Endodermal cell (in vitro differentiated cells): ENCODE measurements around the gene SIN3A. TPM values are rescaled to one million over a fixed set of nuclear protein-coding genes. Genes with fewer than 3 reads are reported as not detected.
A peak's percentile ranks its signal among the peaks of the same experiment; 100 is the strongest.

Experiments used
- DNase-seq: peaks from one replicate; pipeline ENCODE4 v3.0.0-alpha.2; 2017
- H3K27ac ChIP-seq: 2 replicates; pipeline ENCODE4 v1.5.1; 2013; ENCODE audit warnings: mild to moderate bottlenecking, low read depth, low read length, moderate library complexity
- H3K27me3 ChIP-seq: 2 replicates; pipeline ENCODE4 v1.6.1; 2013; ENCODE audit warnings: mild to moderate bottlenecking, low read length, moderate library complexity; ENCODE audit not compliant: insufficient read depth, control insufficient read depth, poor library complexity, severe bottlenecking
- H3K36me3 ChIP-seq: 2 replicates; pipeline ENCODE4 v1.7.0; 2013; ENCODE audit warnings: mild to moderate bottlenecking, low read length, moderate library complexity; ENCODE audit not compliant: control insufficient read depth, insufficient read depth
- H3K4me1 ChIP-seq: one replicate; pipeline ENCODE4 v1.7.0; 2013; ENCODE audit warnings: low read length; ENCODE audit not compliant: control insufficient read depth, insufficient read depth
- H3K4me3 ChIP-seq: 2 replicates; pipeline ENCODE4 v1.5.1; 2013; ENCODE audit warnings: mild to moderate bottlenecking, low read length, moderate library complexity
- H3K9ac ChIP-seq: 2 replicates; pipeline ENCODE4 v1.6.1; 2013; ENCODE audit warnings: mild to moderate bottlenecking, low read length, moderate library complexity; ENCODE audit not compliant: poor library complexity, severe bottlenecking; ENCODE audit errors: extremely low read depth
- H3K9me3 ChIP-seq: 2 replicates; pipeline ENCODE4 v1.6.1; 2013; ENCODE audit warnings: mild to moderate bottlenecking, low read length, moderate library complexity; ENCODE audit not compliant: control insufficient read depth
- H3K27ac Mint-ChIP-seq: 2 replicates; pipeline ENCODE4 v1.8.0; 2020; ENCODE audit warnings: mixed read lengths
- H3K27me3 Mint-ChIP-seq: 2 replicates; pipeline ENCODE4 v1.8.0; 2021; ENCODE audit warnings: mild to moderate bottlenecking, mixed read lengths; ENCODE audit not compliant: insufficient read depth
- H3K36me3 Mint-ChIP-seq: 2 replicates; pipeline ENCODE4 v1.8.0; 2020; ENCODE audit warnings: low read depth, mixed read lengths
- H3K4me1 Mint-ChIP-seq: 2 replicates; pipeline ENCODE4 v1.8.0; 2020; ENCODE audit warnings: mixed read lengths
- H3K4me3 Mint-ChIP-seq: 2 replicates; pipeline ENCODE4 v1.8.0; 2020; ENCODE audit warnings: mild to moderate bottlenecking, moderate library complexity, mixed read lengths
- H3K9me3 Mint-ChIP-seq: 2 replicates; pipeline ENCODE4 v1.8.0; 2020; ENCODE audit warnings: mild to moderate bottlenecking, mixed read lengths
- WGBS, 2 experiments: methylation state at CpG; one replicate each; pipeline versions ENCODE4 v1.1.5 to v1.1.7; 2013; ENCODE audit warnings: missing lambda C conversion rate in 2 of 2, mixed read lengths in 1 of 2; ENCODE audit not compliant: insufficient coverage in 1 of 2, insufficient read length in 1 of 2; 5-methylcytosine and 5-hydroxymethylcytosine counted together
- total RNA-seq, 2 donors: library from RNA; stranded (reverse); fragmentation: NEBNext Ultra II Directional in 1 of 2; extraction: Animal tissue kit (Norgen Biotek cat#: 25700) in 1 of 2; gene quantifications; 2 replicates in 1 of 2; 3 replicates in 1 of 2; pipeline ENCODE4 v1.2.1, GENCODE V29; 2021
- TF ChIP-seq, protein P1 (sequence below): fragments of 200-600 bp; sonication (generic); conservative IDR thresholded peaks from 2 replicates; pipeline ENCODE4 v1.5.0; 2021; ENCODE audit warnings: antibody characterized with exemption, mild to moderate bottlenecking

SIN3A gene
- total RNA-seq, 2 donors from 2014 or later, result 119 to 123 TPM

DNA sequence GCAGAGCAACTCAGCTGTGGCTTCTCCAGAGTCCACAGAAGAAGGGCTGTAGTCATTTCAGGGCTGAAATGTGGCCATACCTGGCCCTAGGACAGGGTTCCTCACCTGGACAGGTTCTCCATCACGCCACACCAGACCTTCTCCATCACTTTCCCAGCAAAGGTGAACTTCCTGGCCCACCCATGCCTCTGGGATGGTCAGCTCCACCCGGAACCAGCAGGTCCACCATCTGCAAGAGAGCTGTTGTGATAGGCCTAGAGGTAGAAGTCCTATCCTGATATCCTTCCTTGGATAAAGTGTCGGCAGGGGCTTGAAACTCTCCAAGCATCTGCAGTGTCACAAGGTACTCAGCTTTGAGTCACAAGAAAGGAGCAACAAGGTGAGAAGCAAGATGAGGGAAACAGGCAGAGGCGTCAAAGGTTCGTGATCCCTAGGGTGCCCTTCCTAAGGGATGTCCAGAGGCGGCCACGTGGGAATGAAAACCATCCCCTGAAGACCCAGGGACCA, 84.0 kb downstream of the SIN3A start:
- no peak overlapping the region for H3K9ac ChIP-seq

DNA sequence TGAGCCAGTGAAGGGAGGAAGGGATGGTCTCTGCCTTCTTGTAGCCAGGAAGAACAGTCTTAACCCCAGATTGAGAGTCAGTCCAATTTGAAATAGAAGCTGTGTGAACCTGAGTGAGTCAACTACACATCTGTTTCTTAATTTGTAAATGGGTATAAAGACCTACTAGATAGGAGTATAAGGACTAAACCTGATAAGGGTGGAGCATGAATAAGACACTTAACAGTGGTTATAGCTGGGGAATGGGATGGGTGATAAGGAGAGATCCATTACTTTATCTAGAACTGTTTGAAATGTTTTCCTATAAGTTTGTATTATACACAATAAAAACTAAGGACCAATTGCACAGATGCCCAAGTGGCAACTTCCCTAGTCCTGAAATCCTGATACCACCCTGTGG, 84.5 kb downstream of the SIN3A start:
- no peak overlapping the region for H3K27ac Mint-ChIP-seq
- Histone ChIP-seq H3K36me3 (peaks cover 59% of the 10 kb centered on the region), H3K9me3 (no peaks in the 10 kb centered on the region), H3K27me3 (no peaks in the 10 kb centered on the region), H3K4me3 (no peak overlapping the region), H3K4me1 (no peaks in the 10 kb centered on the region), H3K27ac (no peak overlapping the region), H3K9ac (no peak overlapping the region)
- TF ChIP-seq, protein P1, sequence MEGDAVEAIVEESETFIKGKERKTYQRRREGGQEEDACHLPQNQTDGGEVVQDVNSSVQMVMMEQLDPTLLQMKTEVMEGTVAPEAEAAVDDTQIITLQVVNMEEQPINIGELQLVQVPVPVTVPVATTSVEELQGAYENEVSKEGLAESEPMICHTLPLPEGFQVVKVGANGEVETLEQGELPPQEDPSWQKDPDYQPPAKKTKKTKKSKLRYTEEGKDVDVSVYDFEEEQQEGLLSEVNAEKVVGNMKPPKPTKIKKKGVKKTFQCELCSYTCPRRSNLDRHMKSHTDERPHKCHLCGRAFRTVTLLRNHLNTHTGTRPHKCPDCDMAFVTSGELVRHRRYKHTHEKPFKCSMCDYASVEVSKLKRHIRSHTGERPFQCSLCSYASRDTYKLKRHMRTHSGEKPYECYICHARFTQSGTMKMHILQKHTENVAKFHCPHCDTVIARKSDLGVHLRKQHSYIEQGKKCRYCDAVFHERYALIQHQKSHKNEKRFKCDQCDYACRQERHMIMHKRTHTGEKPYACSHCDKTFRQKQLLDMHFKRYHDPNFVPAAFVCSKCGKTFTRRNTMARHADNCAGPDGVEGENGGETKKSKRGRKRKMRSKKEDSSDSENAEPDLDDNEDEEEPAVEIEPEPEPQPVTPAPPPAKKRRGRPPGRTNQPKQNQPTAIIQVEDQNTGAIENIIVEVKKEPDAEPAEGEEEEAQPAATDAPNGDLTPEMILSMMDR, result no peak
- H3K4me3 Mint-ChIP-seq, result no peak overlapping the region
- no peaks in the 10 kb centered on the region for H3K9me3 Mint-ChIP-seq
- peaks cover 30% of the 10 kb centered on the region for H3K36me3 Mint-ChIP-seq
- no peaks in the 10 kb centered on the region for H3K27me3 Mint-ChIP-seq
- H3K4me1 Mint-ChIP-seq, result peaks cover 11% of the 10 kb centered on the region
- DNase-seq, result no peak

More for the DNA sequence above, 84.0 kb downstream of the SIN3A start:
- Mint-ChIP-seq H3K4me3 (peak overlapping the region; percentile 84), H3K27ac (no peak overlapping the region), H3K36me3 (peaks cover 31% of the 10 kb centered on the region), H3K27me3 (no peaks in the 10 kb centered on the region), H3K4me1 (peaks cover 11% of the 10 kb centered on the region), H3K9me3 (no peaks in the 10 kb centered on the region)
- H3K27me3 ChIP-seq, result no peaks in the 10 kb centered on the region
- H3K4me3 ChIP-seq, result peak overlapping the region; percentile 95
- no peak for DNase-seq
- no peaks in the 10 kb centered on the region for H3K9me3 ChIP-seq
- H3K4me1 ChIP-seq, result no peaks in the 10 kb centered on the region
- WGBS, 2 experiments, result 52 to 68% methylated on average over 5 to 7 of the region's 7 CpGs
- TF ChIP-seq, protein P1, result no peak
- H3K36me3 ChIP-seq, result peaks cover 64% of the 10 kb centered on the region
- H3K27ac ChIP-seq, result no peak overlapping the region

DNA sequence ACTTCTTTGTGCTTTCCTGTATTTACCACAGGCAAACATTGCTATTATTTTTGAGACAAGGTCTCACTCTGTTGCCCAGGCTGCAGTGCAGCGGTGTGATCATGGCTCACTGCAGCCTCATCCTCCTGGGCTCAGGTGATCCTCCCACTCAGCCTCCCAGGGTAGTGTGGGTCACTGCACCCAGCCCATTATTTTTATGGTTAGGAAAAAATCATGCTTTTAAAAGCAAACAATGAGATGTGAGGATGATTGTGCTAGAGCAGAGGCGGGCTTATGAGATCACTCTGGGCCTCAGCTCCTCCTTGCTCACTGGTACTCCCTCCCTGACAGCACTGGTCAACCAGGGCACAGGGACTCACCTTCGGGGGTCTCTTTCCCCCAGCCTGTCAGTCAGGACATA, 85.3 kb downstream of the SIN3A start:
- TF ChIP-seq, protein P1, result no peak
- Mint-ChIP-seq H3K4me3 (no peak overlapping the region), H3K36me3 (peaks cover 26% of the 10 kb centered on the region), H3K27ac (no peak overlapping the region), H3K27me3 (no peaks in the 10 kb centered on the region), H3K4me1 (peaks cover 11% of the 10 kb centered on the region), H3K9me3 (no peaks in the 10 kb centered on the region)
- Histone ChIP-seq H3K27ac (no peak overlapping the region), H3K27me3 (no peaks in the 10 kb centered on the region), H3K4me1 (no peaks in the 10 kb centered on the region), H3K36me3 (peaks cover 51% of the 10 kb centered on the region), H3K9me3 (no peaks in the 10 kb centered on the region), H3K9ac (no peak overlapping the region), H3K4me3 (no peak overlapping the region)
- peak; percentile 18 for DNase-seq
- 80 to 92% methylated on average over 1 to 3 of the region's 3 CpGs for WGBS, 2 experiments
